ENCODE results near the gene DIPK1B.
A peak's percentile ranks its signal among the peaks of the same experiment; 100 is the strongest.
"Not testable (repeated sequence)": the region's sequence is repeated elsewhere in the genome, so short reads cannot be mapped to it uniquely, and the experiment has no call there.

DIPK1B gene

GRCh38 chr9:136763649-136764035, 51.3 kb downstream of the DIPK1B start:
- no peak for DNase-seq (ENCODE audit: low read depth)
- no peak overlapping the region for H3K4me3 ChIP-seq (ENCODE audit: low read depth, low read length)
- TF ChIP-seq CTCF (IDR thresholded peaks at IDR 0.05; ENCODE audit: low read depth, low read length, missing control alignments), result no peak

DNA sequence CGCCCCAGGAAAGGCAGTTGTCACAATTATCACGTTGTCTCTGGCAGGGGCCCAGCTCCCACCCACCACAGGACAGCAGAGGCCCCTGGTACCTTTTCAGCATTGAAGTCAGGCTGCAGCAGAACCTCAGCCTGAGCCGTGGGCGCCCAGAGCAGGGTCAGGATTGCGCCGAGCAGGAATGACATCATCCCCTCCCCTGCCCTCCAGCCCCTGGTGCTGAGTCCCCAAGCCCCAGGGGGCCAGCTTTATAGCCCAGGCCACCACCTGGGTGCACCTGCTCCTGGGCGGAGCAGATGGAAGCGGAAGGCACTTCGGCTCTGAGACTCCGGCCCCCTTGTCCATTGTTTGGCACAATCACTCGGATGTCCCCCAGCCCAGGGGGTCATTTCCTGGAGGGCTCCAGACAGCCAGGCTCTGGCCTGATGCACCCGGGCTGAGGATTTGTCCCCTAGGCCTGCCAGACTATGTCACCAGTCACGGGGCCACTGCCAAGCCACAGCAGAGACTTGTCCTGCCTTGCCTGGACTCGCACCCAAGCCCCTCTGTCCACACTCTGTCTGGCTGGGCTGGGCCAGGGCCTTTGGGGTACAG, 52.0 kb downstream of the DIPK1B start, which contains the start of gene LCN15:
Gene LCN15 (minus strand): TSS at position 218 of the 591 bp plus-strand sequence. CDS start 30 bp downstream, at position 188.
- no peak for DNase-seq (ENCODE audit: low read depth)
- no peak within 1 kb of the TSS for H3K4me3 ChIP-seq (ENCODE audit: low read depth, low read length)
- no peak for TF ChIP-seq CTCF (IDR thresholded peaks at IDR 0.05; ENCODE audit: low read depth, low read length, missing control alignments)

DNA sequence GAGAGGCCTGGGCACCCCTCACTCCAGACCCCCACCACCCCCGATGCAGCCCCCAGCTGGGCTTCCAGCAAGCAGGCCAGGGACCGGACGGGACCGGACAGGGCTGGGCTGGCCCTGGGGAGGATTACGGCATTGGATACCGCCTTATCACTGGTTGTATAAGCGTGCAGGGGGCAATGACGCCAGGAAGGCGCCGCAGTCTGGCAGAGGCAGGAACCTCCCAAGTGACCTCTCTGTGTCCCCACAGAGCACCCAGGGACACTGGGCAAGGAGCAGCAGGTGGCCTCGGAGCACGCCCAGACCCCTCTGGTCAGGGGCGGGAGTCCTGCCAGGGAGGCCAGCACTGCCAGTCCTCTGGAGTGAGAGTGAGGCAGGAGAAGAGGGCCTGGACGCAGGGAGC, 52.7 kb downstream of the DIPK1B start:
- no peak for DNase-seq (ENCODE audit: low read depth)
- H3K4me3 ChIP-seq (ENCODE audit: low read depth, low read length), result no peak overlapping the region
- no peak for TF ChIP-seq CTCF (IDR thresholded peaks at IDR 0.05; ENCODE audit: low read depth, low read length, missing control alignments)

DNA sequence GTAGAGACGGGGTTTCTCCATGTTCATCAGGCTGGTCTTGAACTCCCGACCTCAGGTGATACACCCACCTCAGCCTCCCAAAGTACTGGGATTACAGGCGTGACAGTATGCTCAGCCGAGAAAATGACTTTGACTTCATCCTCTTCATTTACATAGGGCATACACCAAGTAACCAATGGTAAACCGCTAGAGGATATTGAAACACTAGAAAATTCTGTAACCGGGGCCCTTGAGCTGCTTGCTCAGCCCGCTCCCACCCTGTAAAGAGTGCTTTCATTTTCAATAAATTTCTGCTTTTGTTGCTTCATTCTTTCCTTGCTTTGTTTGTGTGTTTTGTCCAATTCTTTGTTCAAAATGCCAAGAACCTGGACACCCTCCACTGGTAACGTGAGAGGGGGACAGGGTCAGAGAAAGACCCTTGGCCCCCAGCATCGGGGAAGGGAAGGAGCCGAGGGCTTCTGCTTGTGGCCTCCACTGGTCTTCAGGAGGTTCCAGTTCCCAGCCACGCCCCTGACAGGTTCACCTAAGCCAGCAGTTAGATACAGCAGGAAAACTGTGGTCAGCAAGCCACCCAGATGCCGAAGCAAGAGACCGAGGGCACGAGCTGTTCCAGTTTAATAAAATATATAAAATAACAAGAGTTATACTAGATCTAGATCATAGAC, 53.5 kb downstream of the DIPK1B start:
- peak overlapping the region; percentile 28 for H3K4me3 ChIP-seq (ENCODE audit: low read depth, low read length)
- not testable (repeated sequence) for DNase-seq (ENCODE audit: low read depth)

DNA sequence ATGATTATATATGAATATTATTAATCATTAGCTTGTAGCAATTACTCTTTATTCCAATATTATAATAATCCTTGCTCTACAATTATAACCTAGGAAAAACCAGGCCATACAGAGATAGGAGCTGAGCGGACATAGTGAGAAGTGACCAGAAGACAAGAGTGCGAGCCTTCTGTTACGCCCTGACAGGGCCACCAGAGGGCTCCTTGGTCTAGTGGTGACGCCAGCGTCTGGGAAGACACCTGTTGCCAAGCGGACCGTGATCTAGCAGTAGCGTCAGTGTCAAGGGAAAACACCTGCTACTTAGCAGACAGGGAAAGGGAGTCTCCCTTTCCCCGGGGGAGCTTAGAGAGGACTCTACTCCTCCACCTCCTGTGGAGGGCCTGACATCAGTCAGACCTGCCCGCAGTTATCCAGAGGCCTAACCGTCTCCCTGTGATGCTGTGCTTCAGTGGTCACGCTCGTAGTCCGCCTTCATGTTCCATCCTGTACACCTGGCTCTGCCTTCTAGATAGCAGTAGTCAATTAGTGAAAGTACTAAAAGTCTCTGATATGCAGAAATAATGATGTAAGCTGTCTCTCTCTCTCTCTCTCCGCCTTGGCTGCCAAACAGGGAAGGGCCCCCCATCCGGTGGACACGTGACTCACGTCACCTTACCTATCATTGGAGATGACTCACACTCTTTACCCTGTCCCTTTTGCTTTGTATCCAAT, 54.2 kb downstream of the DIPK1B start:
- TF ChIP-seq CTCF (IDR thresholded peaks at IDR 0.05; ENCODE audit: low read depth, low read length, missing control alignments), result peak; percentile 62
- DNase-seq (ENCODE audit: low read depth); H3K4me3 ChIP-seq (ENCODE audit: low read depth, low read length): not testable (repeated sequence)

- no peak overlapping the region for H3K4me3 ChIP-seq (ENCODE audit: low read depth, low read length)
- TF ChIP-seq CTCF (IDR thresholded peaks at IDR 0.05; ENCODE audit: low read depth, low read length, missing control alignments), result peak; percentile 74
- no peak for DNase-seq (ENCODE audit: low read depth)
Measured at GRCh38 chr9:136769710-136770191, 57.4 kb downstream of the DIPK1B start.

- no peak overlapping the region for H3K4me3 ChIP-seq (ENCODE audit: low read depth, low read length)
- TF ChIP-seq CTCF (IDR thresholded peaks at IDR 0.05; ENCODE audit: low read depth, low read length, missing control alignments), result no peak
- DNase-seq (ENCODE audit: low read depth), result no peak
Measured at GRCh38 chr9:136771907-136772415, 59.6 kb downstream of the DIPK1B start.
